Camera-type eye (tissue), 1 donor: Measurements from ENCODE around the gene MFSD2A. TPM values are rescaled to one million over a fixed set of nuclear protein-coding genes. Genes with fewer than 3 reads are reported as not detected.

ENCODE experiments used
- total RNA-seq: library from RNA; depleted of rRNA; stranded (reverse); fragments of >200 nt; gene quantifications from one replicate; pipeline ENCODE4 v1.2.3, GENCODE V29; 2014

Gene MFSD2A
- total RNA-seq = 3.1 TPM

DNA sequence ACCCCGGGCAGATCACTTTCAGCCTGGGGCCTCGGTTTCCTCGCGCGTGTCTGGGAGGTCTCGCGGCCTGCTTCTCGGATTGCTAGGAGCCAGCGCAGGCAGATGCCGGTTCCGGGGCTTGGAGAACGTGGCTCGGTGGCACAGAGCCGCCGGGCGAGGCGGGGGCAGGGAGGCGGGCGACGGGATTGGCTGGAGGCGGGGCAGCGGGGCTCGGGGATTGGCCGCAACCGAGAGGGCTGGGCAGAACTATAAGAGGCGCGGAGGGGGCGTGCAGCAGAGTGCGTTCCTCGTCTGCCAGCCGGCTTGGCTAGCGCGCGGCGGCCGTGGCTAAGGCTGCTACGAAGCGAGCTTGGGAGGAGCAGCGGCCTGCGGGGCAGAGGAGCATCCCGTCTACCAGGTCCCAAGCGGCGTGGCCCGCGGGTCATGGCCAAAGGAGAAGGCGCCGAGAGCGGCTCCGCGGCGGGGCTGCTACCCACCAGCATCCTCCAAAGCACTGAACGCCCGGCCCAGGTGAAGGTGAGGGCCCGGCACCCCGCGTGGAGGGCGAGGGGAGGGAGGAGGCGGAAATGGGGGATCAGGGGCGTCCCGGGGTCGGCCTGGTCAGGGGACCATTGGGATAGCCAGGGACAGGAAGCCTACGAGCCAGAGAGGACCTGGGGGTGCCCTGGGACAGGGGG is at the start of gene MFSD2A:
TSS of gene MFSD2A (plus strand) at position 276 of the 677 bp plus-strand sequence. CDS start at position 424, 148 bp downstream.

Other genes starting within 250 kb of the MFSD2A start
- 33.5 TPM for gene PPIE, start 216.3 kb upstream of the MFSD2A start, total RNA-seq
- gene OXCT2, start 183.8 kb upstream of the MFSD2A start, total RNA-seq = 0.66 TPM
- 6.8 TPM for gene BMP8B, start 166.3 kb upstream of the MFSD2A start, total RNA-seq
- gene TRIT1, start 71.6 kb upstream of the MFSD2A start, total RNA-seq = 39.6 TPM
- gene MYCL, start 53.2 kb upstream of the MFSD2A start, total RNA-seq = 11.5 TPM
- gene CAP1, start 85.6 kb downstream of the MFSD2A start, total RNA-seq = 142 TPM
- 72.4 TPM for gene PPT1, start 142.1 kb downstream of the MFSD2A start, total RNA-seq
- gene RLF, start 206.2 kb downstream of the MFSD2A start, total RNA-seq = 88.9 TPM